ENCODE measurements around the gene BRIP1.

DNA sequence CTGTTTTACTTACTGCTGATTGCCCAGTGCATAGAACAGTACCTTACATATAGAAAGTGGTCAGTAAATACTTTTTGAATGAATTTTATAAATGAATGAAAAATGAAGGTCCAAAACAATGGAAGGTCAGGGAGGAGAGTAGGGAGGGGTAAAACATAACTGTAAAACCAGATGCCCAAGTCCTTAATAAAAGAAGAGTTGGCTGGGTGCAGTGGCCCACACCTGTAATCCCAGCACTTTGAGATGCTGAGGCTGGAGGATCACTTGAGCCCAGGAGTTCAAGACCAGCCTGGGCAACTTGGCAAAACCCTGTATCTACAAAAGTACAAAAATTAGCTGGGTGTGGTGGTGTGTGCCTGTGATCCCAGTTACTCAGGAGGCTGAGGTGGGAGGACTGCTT is 108.2 kb downstream of the BRIP1 start:
- TF ChIP-seq, protein P1, sequence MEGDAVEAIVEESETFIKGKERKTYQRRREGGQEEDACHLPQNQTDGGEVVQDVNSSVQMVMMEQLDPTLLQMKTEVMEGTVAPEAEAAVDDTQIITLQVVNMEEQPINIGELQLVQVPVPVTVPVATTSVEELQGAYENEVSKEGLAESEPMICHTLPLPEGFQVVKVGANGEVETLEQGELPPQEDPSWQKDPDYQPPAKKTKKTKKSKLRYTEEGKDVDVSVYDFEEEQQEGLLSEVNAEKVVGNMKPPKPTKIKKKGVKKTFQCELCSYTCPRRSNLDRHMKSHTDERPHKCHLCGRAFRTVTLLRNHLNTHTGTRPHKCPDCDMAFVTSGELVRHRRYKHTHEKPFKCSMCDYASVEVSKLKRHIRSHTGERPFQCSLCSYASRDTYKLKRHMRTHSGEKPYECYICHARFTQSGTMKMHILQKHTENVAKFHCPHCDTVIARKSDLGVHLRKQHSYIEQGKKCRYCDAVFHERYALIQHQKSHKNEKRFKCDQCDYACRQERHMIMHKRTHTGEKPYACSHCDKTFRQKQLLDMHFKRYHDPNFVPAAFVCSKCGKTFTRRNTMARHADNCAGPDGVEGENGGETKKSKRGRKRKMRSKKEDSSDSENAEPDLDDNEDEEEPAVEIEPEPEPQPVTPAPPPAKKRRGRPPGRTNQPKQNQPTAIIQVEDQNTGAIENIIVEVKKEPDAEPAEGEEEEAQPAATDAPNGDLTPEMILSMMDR (IDR thresholded peaks at IDR 0.05; ENCODE audit: low read depth, low read length) = no peak
- no peak for TF ChIP-seq EZH2phosphoT487 (IDR thresholded peaks at IDR 0.05; ENCODE audit: low read depth)

Data from OCI-LY3 (cell line).